ENCODE data around the gene MACROD2. TPM values are rescaled to one million over a fixed set of nuclear protein-coding genes. Genes with fewer than 3 reads are reported as not detected.

MACROD2 gene
- total RNA-seq, 1 donor from 2014 or later, result 2.4 TPM

DNA sequence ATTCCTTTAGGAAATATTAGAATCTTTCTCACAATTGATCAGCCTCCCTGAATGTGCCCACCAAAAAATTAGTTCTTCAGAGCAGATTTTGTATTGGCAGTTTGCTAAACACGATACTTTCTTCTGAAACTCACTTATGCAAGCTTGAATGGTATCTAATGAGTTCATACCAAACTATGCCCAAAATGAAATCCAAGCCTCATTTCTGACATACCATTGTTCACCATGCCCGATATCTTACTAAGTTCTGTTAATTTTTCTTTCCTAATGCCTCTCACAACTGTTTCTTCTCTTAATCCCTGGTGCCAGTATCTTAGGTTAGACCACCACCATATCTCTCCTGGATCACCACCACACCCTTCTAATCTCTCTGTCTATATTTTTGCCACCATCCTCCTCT is 1822.0 kb downstream of the MACROD2 start:
- no peaks in the 10 kb centered on the region for H3K9me3 Mint-ChIP-seq (ENCODE audit: unreplicated experiment)
- Histone ChIP-seq H3K4me2 (ENCODE audit: low read length) (no peak overlapping the region), H3K4me1 (ENCODE audit: insufficient read depth, low read length) (no peaks in the 10 kb centered on the region), H2AFZ (ENCODE audit: low read depth, low read length) (no peak overlapping the region), H3K9ac (ENCODE audit: low read length) (no peak overlapping the region), H3K27me3 (ENCODE audit: insufficient read depth, low read length) (no peaks in the 10 kb centered on the region), H3K36me3 (ENCODE audit: insufficient read depth, low read length) (no peaks in the 10 kb centered on the region), H3K27ac (ENCODE audit: low read depth, low read length) (no peak overlapping the region), H3K79me2 (ENCODE audit: insufficient read depth, low read length) (no peaks in the 10 kb centered on the region), H3K9me3 (ENCODE audit: insufficient read depth, low read depth, low read length) (no peaks in the 10 kb centered on the region), H3K4me3 (ENCODE audit: insufficient read depth, low read depth, low read length) (no peak overlapping the region), H4K20me1 (ENCODE audit: insufficient read depth, low read length) (no peaks in the 10 kb centered on the region)
- TF ChIP-seq, protein P1, sequence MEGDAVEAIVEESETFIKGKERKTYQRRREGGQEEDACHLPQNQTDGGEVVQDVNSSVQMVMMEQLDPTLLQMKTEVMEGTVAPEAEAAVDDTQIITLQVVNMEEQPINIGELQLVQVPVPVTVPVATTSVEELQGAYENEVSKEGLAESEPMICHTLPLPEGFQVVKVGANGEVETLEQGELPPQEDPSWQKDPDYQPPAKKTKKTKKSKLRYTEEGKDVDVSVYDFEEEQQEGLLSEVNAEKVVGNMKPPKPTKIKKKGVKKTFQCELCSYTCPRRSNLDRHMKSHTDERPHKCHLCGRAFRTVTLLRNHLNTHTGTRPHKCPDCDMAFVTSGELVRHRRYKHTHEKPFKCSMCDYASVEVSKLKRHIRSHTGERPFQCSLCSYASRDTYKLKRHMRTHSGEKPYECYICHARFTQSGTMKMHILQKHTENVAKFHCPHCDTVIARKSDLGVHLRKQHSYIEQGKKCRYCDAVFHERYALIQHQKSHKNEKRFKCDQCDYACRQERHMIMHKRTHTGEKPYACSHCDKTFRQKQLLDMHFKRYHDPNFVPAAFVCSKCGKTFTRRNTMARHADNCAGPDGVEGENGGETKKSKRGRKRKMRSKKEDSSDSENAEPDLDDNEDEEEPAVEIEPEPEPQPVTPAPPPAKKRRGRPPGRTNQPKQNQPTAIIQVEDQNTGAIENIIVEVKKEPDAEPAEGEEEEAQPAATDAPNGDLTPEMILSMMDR (IDR thresholded peaks at IDR 0.05; ENCODE audit: insufficient read depth, low read depth, low read length), result no peak
- TF ChIP-seq EZH2 (IDR thresholded peaks at IDR 0.05; ENCODE audit: insufficient read depth, low read length), result no peak
- DNase-seq (ENCODE audit: low read depth) (no peak), FAIRE-seq (no peak)
- H3K27ac Mint-ChIP-seq (ENCODE audit: unreplicated experiment), result no peak overlapping the region
- H3K4me1 Mint-ChIP-seq (ENCODE audit: low read depth, unreplicated experiment), result peaks cover 7% of the 10 kb centered on the region
- H3K36me3 Mint-ChIP-seq (ENCODE audit: low read depth, unreplicated experiment), result no peaks in the 10 kb centered on the region
- no peak overlapping the region for H3K4me3 Mint-ChIP-seq (ENCODE audit: unreplicated experiment)
- H3K27me3 Mint-ChIP-seq (ENCODE audit: low read depth, unreplicated experiment), result no peaks in the 10 kb centered on the region

DNA sequence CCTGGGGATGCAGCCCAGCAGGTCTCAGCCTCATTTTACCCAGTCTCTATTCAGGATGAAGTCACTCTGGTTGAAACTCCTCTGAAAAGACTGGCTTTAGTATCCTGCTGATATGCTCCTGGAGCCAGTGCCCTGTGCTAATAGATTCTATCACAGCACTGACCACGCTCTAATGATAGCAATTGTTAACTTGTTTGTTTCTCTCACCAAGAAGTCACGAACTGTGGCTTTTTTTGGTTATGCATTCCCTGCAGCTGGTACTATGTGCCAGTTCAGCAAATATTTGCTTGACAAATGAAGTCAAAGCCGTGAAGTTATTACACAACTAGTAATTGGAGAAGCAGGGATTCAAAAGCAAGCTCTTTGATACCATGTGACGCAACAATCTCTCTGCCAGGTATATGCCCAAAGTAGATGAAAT is 1823.3 kb downstream of the MACROD2 start:
- FAIRE-seq, result no peak

DNA sequence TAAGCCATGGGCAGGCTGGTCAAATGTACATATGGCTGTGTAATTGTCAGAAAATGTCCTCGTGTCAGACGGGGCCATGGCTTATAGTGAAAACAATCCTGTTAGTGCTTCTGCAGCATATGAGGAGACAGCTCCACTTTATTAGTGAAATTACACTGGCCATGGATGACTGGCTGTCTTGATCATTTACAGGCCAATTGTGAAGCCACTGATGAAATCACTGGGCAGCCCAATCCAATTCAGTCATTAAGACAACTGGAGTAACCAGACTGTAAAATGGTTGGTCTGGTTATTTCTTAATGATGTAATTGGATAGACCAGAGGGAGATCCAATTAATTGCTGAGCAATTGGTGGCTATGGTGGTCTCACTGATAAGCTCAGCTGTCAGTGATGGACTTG is 1828.4 kb downstream of the MACROD2 start:
- H3K36me3 ChIP-seq (ENCODE audit: insufficient read depth, low read length), result no peaks in the 10 kb centered on the region
- Mint-ChIP-seq H3K9me3 (ENCODE audit: unreplicated experiment) (no peaks in the 10 kb centered on the region), H3K4me3 (ENCODE audit: unreplicated experiment) (no peak overlapping the region), H3K4me1 (ENCODE audit: low read depth, unreplicated experiment) (no peaks in the 10 kb centered on the region), H3K27ac (ENCODE audit: unreplicated experiment) (no peak overlapping the region), H3K36me3 (ENCODE audit: low read depth, unreplicated experiment) (no peaks in the 10 kb centered on the region), H3K27me3 (ENCODE audit: low read depth, unreplicated experiment) (no peaks in the 10 kb centered on the region)
- no peaks in the 10 kb centered on the region for H3K4me1 ChIP-seq (ENCODE audit: insufficient read depth, low read length)
- no peaks in the 10 kb centered on the region for H4K20me1 ChIP-seq (ENCODE audit: insufficient read depth, low read length)
- H3K79me2 ChIP-seq (ENCODE audit: insufficient read depth, low read length), result no peaks in the 10 kb centered on the region
- H3K27ac ChIP-seq (ENCODE audit: low read depth, low read length), result no peak overlapping the region
- no peaks in the 10 kb centered on the region for H3K9me3 ChIP-seq (ENCODE audit: insufficient read depth, low read depth, low read length)
- no peak overlapping the region for H3K9ac ChIP-seq (ENCODE audit: low read length)
- no peak overlapping the region for H3K4me3 ChIP-seq (ENCODE audit: insufficient read depth, low read depth, low read length)
- FAIRE-seq (no peak), DNase-seq (ENCODE audit: low read depth) (no peak)
- H2AFZ ChIP-seq (ENCODE audit: low read depth, low read length), result no peak overlapping the region
- TF ChIP-seq, protein P1 (IDR thresholded peaks at IDR 0.05; ENCODE audit: insufficient read depth, low read depth, low read length), result no peak
- TF ChIP-seq EZH2 (IDR thresholded peaks at IDR 0.05; ENCODE audit: insufficient read depth, low read length), result no peak
- no peaks in the 10 kb centered on the region for H3K27me3 ChIP-seq (ENCODE audit: insufficient read depth, low read length)
- no peak overlapping the region for H3K4me2 ChIP-seq (ENCODE audit: low read length)

More for the DNA sequence above, 1823.3 kb downstream of the MACROD2 start:
- Histone ChIP-seq H3K36me3 (ENCODE audit: insufficient read depth, low read length) (no peaks in the 10 kb centered on the region), H3K4me2 (ENCODE audit: low read length) (no peak overlapping the region), H4K20me1 (ENCODE audit: insufficient read depth, low read length) (no peaks in the 10 kb centered on the region), H2AFZ (ENCODE audit: low read depth, low read length) (no peak overlapping the region), H3K4me1 (ENCODE audit: insufficient read depth, low read length) (no peaks in the 10 kb centered on the region), H3K27me3 (ENCODE audit: insufficient read depth, low read length) (no peaks in the 10 kb centered on the region), H3K79me2 (ENCODE audit: insufficient read depth, low read length) (no peaks in the 10 kb centered on the region), H3K27ac (ENCODE audit: low read depth, low read length) (no peak overlapping the region), H3K9me3 (ENCODE audit: insufficient read depth, low read depth, low read length) (no peaks in the 10 kb centered on the region), H3K4me3 (ENCODE audit: insufficient read depth, low read depth, low read length) (no peak overlapping the region), H3K9ac (ENCODE audit: low read length) (no peak overlapping the region)
- TF ChIP-seq, protein P1 (IDR thresholded peaks at IDR 0.05; ENCODE audit: insufficient read depth, low read depth, low read length), result no peak
- TF ChIP-seq EZH2 (IDR thresholded peaks at IDR 0.05; ENCODE audit: insufficient read depth, low read length), result no peak
- no peak for DNase-seq (ENCODE audit: low read depth)
- no peaks in the 10 kb centered on the region for H3K27me3 Mint-ChIP-seq (ENCODE audit: low read depth, unreplicated experiment)
- no peaks in the 10 kb centered on the region for H3K9me3 Mint-ChIP-seq (ENCODE audit: unreplicated experiment)
- H3K4me1 Mint-ChIP-seq (ENCODE audit: low read depth, unreplicated experiment), result peaks cover 7% of the 10 kb centered on the region
- H3K36me3 Mint-ChIP-seq (ENCODE audit: low read depth, unreplicated experiment), result no peaks in the 10 kb centered on the region
- H3K27ac Mint-ChIP-seq (ENCODE audit: unreplicated experiment), result no peak overlapping the region
- H3K4me3 Mint-ChIP-seq (ENCODE audit: unreplicated experiment), result no peak overlapping the region
